Smooth muscle cell (in vitro differentiated cells): ENCODE data around the gene ZFHX3. TPM values are rescaled to one million over a fixed set of nuclear protein-coding genes. Genes with fewer than 3 reads are reported as not detected.
A peak's percentile ranks its signal among the peaks of the same experiment; 100 is the strongest.

Source experiments
- DNase-seq: peaks from one replicate; lab custom pipeline; 2025; ENCODE audit not compliant: unreplicated experiment; lab: John Stamatoyannopoulos, UW
- H2AFZ ChIP-seq: fragments of 200-600 bp; sonication (generic); 2 replicates; pipeline ENCODE4 v1.6.0; 2016; ENCODE audit warnings: antibody characterized with exemption, low read depth, mild to moderate bottlenecking
- H3F3A ChIP-seq: fragments of 200-600 bp; sonication (generic); 2 replicates; pipeline ENCODE4 v1.6.0; 2017; ENCODE audit warnings: antibody characterized with exemption, low read depth
- H3K27ac ChIP-seq: fragments of 200-600 bp; sonication (generic); 2 replicates; pipeline ENCODE4 v1.5.1; 2016; ENCODE audit warnings: low read depth, mild to moderate bottlenecking
- H3K27me3 ChIP-seq: fragments of 200-600 bp; sonication (generic); 2 replicates; pipeline ENCODE4 v1.6.1; 2016; ENCODE audit warnings: low read depth, mild to moderate bottlenecking
- H3K36me3 ChIP-seq: fragments of 200-600 bp; sonication (generic); 2 replicates; pipeline ENCODE4 v1.5.1; 2016; ENCODE audit warnings: low read depth
- H3K4me1 ChIP-seq: fragments of 200-600 bp; sonication (generic); 2 replicates; pipeline ENCODE4 v1.5.1; 2016; ENCODE audit warnings: low read depth
- H3K4me2 ChIP-seq: fragments of 200-600 bp; sonication (generic); 2 replicates; pipeline ENCODE4 v1.6.0; 2016; ENCODE audit warnings: mild to moderate bottlenecking
- H3K4me3 ChIP-seq: fragments of 200-600 bp; sonication (generic); 2 replicates; pipeline ENCODE4 v1.5.1; 2016; ENCODE audit warnings: mild to moderate bottlenecking
- H3K79me2 ChIP-seq: fragments of 200-600 bp; sonication (generic); 2 replicates; pipeline ENCODE4 v1.6.0; 2016; ENCODE audit warnings: low read depth, mild to moderate bottlenecking
- H3K9ac ChIP-seq: fragments of 200-600 bp; sonication (generic); 2 replicates; pipeline ENCODE4 v1.6.0; 2016; ENCODE audit warnings: low read depth
- H3K9me3 ChIP-seq: fragments of 200-600 bp; sonication (generic); replicated peaks from 2 replicates; pipeline ENCODE4 v1.5.1; 2016; ENCODE audit warnings: low read depth
- H4K20me1 ChIP-seq: fragments of 200-600 bp; sonication (generic); 2 replicates; pipeline ENCODE4 v1.6.0; 2016; ENCODE audit warnings: low read depth
- CTCF ChIP-seq: fragments of 200-600 bp; sonication (generic); IDR thresholded peaks from 2 replicates; pipeline ENCODE4 v1.5.1; 2017; ENCODE audit warnings: borderline replicate concordance, mild to moderate bottlenecking, antibody characterized with exemption; ENCODE audit not compliant: insufficient read depth, poor library complexity, severe bottlenecking
- WGBS: methylation state at CpG from one replicate; pipeline ENCODE4 v1.1.7; 2016; ENCODE audit warnings: low lambda C conversion rate; 5-methylcytosine and 5-hydroxymethylcytosine counted together
- polyA plus RNA-seq: library from polyadenylated mRNA; unstranded; fragments of >200 nt; fragmentation: Nextera tagmentation; extraction: Ambion mirVana; gene quantifications from 2 replicates; pipeline ENCODE4 v1.2.1, GENCODE V29; 2016
- total RNA-seq: library from RNA; depleted of rRNA; stranded (reverse); fragments of >200 nt; gene quantifications from 2 replicates; pipeline ENCODE4 v1.2.3, GENCODE V29; 2014

ZFHX3 gene
- total and polyA plus RNA-seq, 2 experiments from 2014 or later = 3.1 to 9.8 TPM

- Histone ChIP-seq H3K4me2 (peak overlapping the region; percentile 75), H3K36me3 (no peaks in the 10 kb centered on the region), H4K20me1 (peaks cover 36% of the 10 kb centered on the region), H3K79me2 (peaks cover 28% of the 10 kb centered on the region), H3K27me3 (no peaks in the 10 kb centered on the region), H3K27ac (peak overlapping the region; percentile 91), H3F3A (peaks cover 6% of the 10 kb centered on the region), H3K4me3 (no peak overlapping the region), H3K9ac (peak overlapping the region; percentile 61), H3K9me3 (no peaks in the 10 kb centered on the region), H2AFZ (no peak overlapping the region), H3K4me1 (peaks cover 33% of the 10 kb centered on the region)
- 36% methylated on average over 20 of the region's 21 CpGs for WGBS
- TF ChIP-seq CTCF = peak; percentile 33
- DNase-seq = no peak
Measured at GRCh38 chr16:72858665-72859493, 189.0 kb downstream of the ZFHX3 start.

- H3K9ac ChIP-seq = peak overlapping the region; percentile 61
- peaks cover 6% of the 10 kb centered on the region for H3F3A ChIP-seq
- H3K4me1 ChIP-seq = peaks cover 33% of the 10 kb centered on the region
- no peaks in the 10 kb centered on the region for H3K9me3 ChIP-seq
- H3K4me3 ChIP-seq = no peak overlapping the region
- 93% methylated on average over 14 of the region's 14 CpGs for WGBS
- TF ChIP-seq CTCF = no peak
- H4K20me1 ChIP-seq = peaks cover 40% of the 10 kb centered on the region
- DNase-seq = no peak
- H3K27ac ChIP-seq = peak overlapping the region; percentile 91
- H3K36me3 ChIP-seq = no peaks in the 10 kb centered on the region
- H3K4me2 ChIP-seq = peak overlapping the region; percentile 75
- peaks cover 32% of the 10 kb centered on the region for H3K79me2 ChIP-seq
- no peak overlapping the region for H2AFZ ChIP-seq
- H3K27me3 ChIP-seq = no peaks in the 10 kb centered on the region
Measured at GRCh38 chr16:72857834-72858664, 189.9 kb downstream of the ZFHX3 start.

- no peak overlapping the region for H3K4me2 ChIP-seq
- H4K20me1 ChIP-seq = peaks cover 40% of the 10 kb centered on the region
- H3K79me2 ChIP-seq = peaks cover 29% of the 10 kb centered on the region
- H3K4me1 ChIP-seq = peaks cover 33% of the 10 kb centered on the region
- no peaks in the 10 kb centered on the region for H3K9me3 ChIP-seq
- no peak overlapping the region for H3K27ac ChIP-seq
- no peak overlapping the region for H3K9ac ChIP-seq
- no peak for DNase-seq
- no peak overlapping the region for H2AFZ ChIP-seq
- H3K27me3 ChIP-seq = no peaks in the 10 kb centered on the region
- peak; percentile 19 for TF ChIP-seq CTCF
- WGBS = 88% methylated on average over 1 of the region's 1 CpG
- no peak overlapping the region for H3K4me3 ChIP-seq
- H3K36me3 ChIP-seq = no peaks in the 10 kb centered on the region
- H3F3A ChIP-seq = peaks cover 6% of the 10 kb centered on the region
Measured at GRCh38 chr16:72856797-72857196, 191.1 kb downstream of the ZFHX3 start.
